SK-N-MC (cell line): ENCODE measurements around the gene TBC1D20.

Source experiments
- EZH2 ChIP-seq: fragments of 200-600 bp; sonication (generic); IDR thresholded peaks from one replicate; pipeline ENCODE4 v1.6.1; 2017; ENCODE audit warnings: antibody characterized with exemption
- POLR2AphosphoS5 ChIP-seq: IDR thresholded peaks from 2 replicates; pipeline ENCODE4 v1.6.1; 2012; ENCODE audit warnings: mild to moderate bottlenecking, low read depth, low read length, borderline replicate concordance

DNA sequence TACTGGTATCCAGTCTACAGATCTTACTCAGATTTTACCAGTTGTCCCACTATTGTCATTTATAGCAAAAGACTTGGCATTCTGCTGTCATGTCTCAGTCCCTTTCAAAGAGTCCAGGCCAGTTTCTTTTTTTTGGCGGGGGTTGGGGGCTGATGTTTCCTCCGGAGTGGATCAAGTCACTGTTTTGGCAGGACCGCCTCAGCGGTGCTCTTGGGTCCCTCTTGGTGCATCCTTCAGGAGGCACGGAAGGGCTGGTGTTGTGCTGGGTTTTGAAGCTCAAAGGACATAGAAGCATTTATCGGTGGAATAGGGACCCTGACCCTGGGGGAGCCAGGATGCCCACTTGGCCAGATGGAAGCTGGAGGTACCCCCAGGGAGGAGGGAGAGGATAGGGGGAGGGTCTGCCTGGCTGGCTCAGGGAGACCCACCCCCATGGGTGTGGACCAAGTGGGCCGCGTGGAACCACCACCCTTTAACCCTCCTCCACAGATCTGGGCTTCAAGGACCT is 43.4 kb downstream of the TBC1D20 start:
- TF ChIP-seq EZH2 (no peak), POLR2AphosphoS5 (no peak)
